ENCODE measurements around the gene DRAP1. TPM values are rescaled to one million over a fixed set of nuclear protein-coding genes. Genes with fewer than 3 reads are reported as not detected.

DRAP1 gene
- total and polyA plus RNA-seq, 9 of the 15 experiments (the other 6 are each of a cell fraction or from before 2014, with no cell fraction given) = 9.6 to 200 (median 92.9) TPM

- BruUV-seq (replicated peaks) = no TSS peak
- POLR2A ChIA-PET = interaction anchor here (0.6 to 2.6 kb wide), 9 partner anchors 9 to 483 kb away, joined by 3 to 17 read pairs (median 4); partner anchors contain the start of genes CCDC85B and FOSL1
- WGBS (ENCODE audit: insufficient coverage, low coverage, missing lambda C conversion rate) = 3% methylated on average over 8 of the region's 13 CpGs
- Histone ChIP-seq H3K9me1 (ENCODE audit: control insufficient read depth, insufficient read depth, low read length) (peaks cover 3% of the 10 kb centered on the region), H3K36me3 (ENCODE audit: control insufficient read depth, insufficient read depth, low read length) (peaks cover 39% of the 10 kb centered on the region; the same call in 2 of the 3 replicates), H3K9ac (ENCODE audit: insufficient read depth in 1 of 2, low read depth in 2 of 2, low read length in 2 of 2) (peak overlapping the region; percentile 96 to 98), H3K79me2 (ENCODE audit: control insufficient read depth, insufficient read depth, low read length) (peaks cover 35% of the 10 kb centered on the region), H4K20me1 (replicated peaks; ENCODE audit: control insufficient read depth, insufficient read depth, low read length) (0 out of 2 replicates have a peak, but pooled peaks cover 2% of the 10 kb centered on the region), H3K4me2 (ENCODE audit: insufficient read depth, low read length) (peak overlapping the region; percentile 98), H3K9me3 (replicated peaks; ENCODE audit: control insufficient read depth, insufficient read depth, low read depth, low read length) (no peaks in the 10 kb centered on the region), H3K27me3 (ENCODE audit: control insufficient read depth in 2 of 2, insufficient read depth in 2 of 2, low read length in 2 of 2) (no peaks in the 10 kb centered on the region), H3K27ac (ENCODE audit: extremely low read depth, low read depth, low read length) (peak overlapping the region; percentile 96), H3K4me3 (peak overlapping the region; percentile 100), H3K4me1 (replicated peaks in 1 of 2; ENCODE audit: control insufficient read depth in 2 of 2, insufficient read depth in 2 of 2, low read length in 2 of 2) (peaks cover 12 to 43% of the 10 kb centered on the region in 2 experiments; a peak in 4 of 5 replicates), H2AFZ (ENCODE audit: low read depth, low read length) (no peak overlapping the region)
- ATAC-seq = peak; percentile 17
- intact Hi-C loops (cut with micrococcal nuclease) = no loop called here
- CTCF ChIA-PET (ENCODE audit: low intra/inter-chr PET ratio) = no interaction called here
- in situ Hi-C loops (cut with MboI) = no loop called here
- no peak for DNase-seq (ENCODE audit: extremely low read depth in 1 of 4, low spot score in 3 of 4)
- no peak for FAIRE-seq
- TF ChIP-seq ZNF23 (CRISPR knock-in tag; IDR thresholded peaks at IDR 0.05) = no peak
- TF ChIP-seq ZNF121 (CRISPR knock-in tag; conservative IDR thresholded peaks at IDR 0.05) = peak; percentile 58
- TF ChIP-seq HMGXB4 (CRISPR knock-in tag; IDR thresholded peaks at IDR 0.05) = no peak
- TF ChIP-seq ZNF316 (IDR thresholded peaks at IDR 0.05) = 0 out of 2 replicates have a peak, but pooled peaks have one; percentile 20
- TF ChIP-seq ZNF24 (IDR thresholded peaks at IDR 0.05) = 0 out of 2 replicates have a peak, but pooled peaks have one; percentile 28
These were observed 42.9 kb downstream of the DRAP1 start for GRCh38 chr11:65962141-65962564.
